HepG2 (cell line): ENCODE measurements around the gene CEP104. TPM values are rescaled to one million over a fixed set of nuclear protein-coding genes. Genes with fewer than 3 reads are reported as not detected.

Source experiments
- AGO1 ChIP-seq: fragments of 200-400 bp; formaldehyde crosslinking; IDR thresholded peaks from 2 replicates; pipeline ENCODE4 v1.6.1; 2017; ENCODE audit warnings: mild to moderate bottlenecking, low read depth, low read length, moderate library complexity; ENCODE audit not compliant: poor library complexity, severe bottlenecking
- AKAP8 ChIP-seq: sonication (generic); formaldehyde crosslinking; IDR thresholded peaks from 2 replicates; pipeline ENCODE4 v1.5.1; 2020; ENCODE audit warnings: mild to moderate bottlenecking, missing genetic modification reagents
- CC2D1A ChIP-seq: sonication (generic); formaldehyde crosslinking; IDR thresholded peaks from 2 replicates; pipeline ENCODE4 v1.8.1; 2023; ENCODE audit warnings: mild to moderate bottlenecking, missing genetic modification reagents
- FOXJ3 ChIP-seq: sonication (generic); formaldehyde crosslinking; IDR thresholded peaks from 2 replicates; pipeline ENCODE4 v1.4.0; 2020; ENCODE audit warnings: missing genetic modification reagents, mild to moderate bottlenecking, borderline replicate concordance
- HHEX ChIP-seq: IDR thresholded peaks from 2 replicates; pipeline ENCODE4 v1.6.1; 2016; ENCODE audit warnings: control low read depth
- HNF1B ChIP-seq: sonication (generic); formaldehyde crosslinking; IDR thresholded peaks from 2 replicates; pipeline ENCODE4 v1.5.1; 2020; ENCODE audit warnings: mild to moderate bottlenecking, moderate library complexity, missing genetic modification reagents
- ISL2 ChIP-seq: sonication (generic); formaldehyde crosslinking; IDR thresholded peaks from 2 replicates; pipeline ENCODE4 v1.5.0; 2020; ENCODE audit warnings: missing genetic modification reagents
- KLF16 ChIP-seq, 2 experiments: sonication (generic) in 1 of 2; formaldehyde crosslinking in 1 of 2; IDR thresholded peaks; 2 replicates each; pipeline versions ENCODE4 v1.6.1 to v1.8.0; 2016 to 2023; ENCODE audit warnings: missing genetic modification reagents in 2 of 2, missing compliant biosample characterization in 1 of 2
- PHF5A ChIP-seq: IDR thresholded peaks from one replicate; pipeline ENCODE4 v1.6.1; 2018; ENCODE audit warnings: low read depth, missing genetic modification reagents; ENCODE audit not compliant: unreplicated experiment
- RBM39 ChIP-seq: fragments of 200-400 bp; formaldehyde crosslinking; IDR thresholded peaks from one replicate; pipeline ENCODE4 v1.6.1; 2018; ENCODE audit warnings: antibody characterized with exemption, mild to moderate bottlenecking, low read depth, low read length; ENCODE audit not compliant: poor library complexity, severe bottlenecking
- STAG1 ChIP-seq: sonication (generic); formaldehyde crosslinking; IDR thresholded peaks from 2 replicates; pipeline ENCODE4 v1.4.0; 2020; ENCODE audit warnings: missing genetic modification reagents
- ZBTB14 ChIP-seq: sonication (generic); formaldehyde crosslinking; IDR thresholded peaks from 2 replicates; pipeline ENCODE4 v1.4.0; 2020; ENCODE audit warnings: missing genetic modification reagents
- ZNF20 ChIP-seq: sonication (generic); formaldehyde crosslinking; IDR thresholded peaks from 2 replicates; pipeline ENCODE4 v1.4.0; 2020; ENCODE audit warnings: mild to moderate bottlenecking, moderate library complexity, missing genetic modification reagents
- ZNF383 ChIP-seq: sonication (generic); formaldehyde crosslinking; IDR thresholded peaks from 2 replicates; pipeline ENCODE4 v1.4.0; 2020; ENCODE audit warnings: missing genetic modification reagents, mild to moderate bottlenecking, borderline replicate concordance
- ZNF687 ChIP-seq: sonication (generic); formaldehyde crosslinking; IDR thresholded peaks from 2 replicates; pipeline ENCODE4 v1.5.1; 2020; ENCODE audit warnings: mild to moderate bottlenecking, missing genetic modification reagents, moderate library complexity
- ZNF703 ChIP-seq: sonication (generic); formaldehyde crosslinking; IDR thresholded peaks from 2 replicates; pipeline ENCODE4 v1.5.1; 2020; ENCODE audit warnings: missing genetic modification reagents, mild to moderate bottlenecking, moderate library complexity, borderline replicate concordance
- ZNF816 ChIP-seq: sonication (generic); formaldehyde crosslinking; IDR thresholded peaks from 2 replicates; pipeline ENCODE4 v1.8.0; 2022; ENCODE audit warnings: missing genetic modification reagents, mild to moderate bottlenecking, borderline replicate concordance
- ZXDC ChIP-seq: sonication (generic); formaldehyde crosslinking; IDR thresholded peaks from 2 replicates; pipeline ENCODE4 v1.5.0; 2020; ENCODE audit warnings: mild to moderate bottlenecking, missing genetic modification reagents
- polyA plus RNA-seq, 8 experiments: library from polyadenylated mRNA; depleted of rRNA in 3 of 8; stranded (reverse) in 7 of 8; unstranded in 1 of 8; fragments of >200 nt; fragmentation: Illumina TruSeq in 4 of 8; extraction: Trizol in 4 of 8; gene quantifications; 2 replicates each; pipeline versions ENCODE4 v1.2.1 to v1.2.3, GENCODE V29; 2011 to 2016; ENCODE audit warnings: low read depth in 4 of 8, missing spikeins in 1 of 8, mixed read lengths in 1 of 8; ENCODE audit not compliant: insufficient read depth in 1 of 8
- total RNA-seq, 5 experiments: library from RNA; depleted of rRNA; stranded (reverse); fragments of >200 nt; fragmentation: Illumina TruSeq; extraction: Trizol; gene quantifications; 2 replicates each; pipeline ENCODE4 v1.2.3, GENCODE V29; 2016; ENCODE audit warnings: low read depth in 1 of 5

Gene CEP104
- total and polyA plus RNA-seq, 2 of the 13 experiments (the other 11 are each of a cell fraction or from before 2014, with no cell fraction given), result 20.4 to 30.1 TPM

GRCh38 chr1:3778590-3779264 is 78.3 kb downstream of the CEP104 start (continued):
- TF ChIP-seq ZNF703, result 0 out of 2 replicates have a peak, but pooled peaks have one; percentile 39
- peak; percentile 43 for TF ChIP-seq RBM39
- no peak for TF ChIP-seq ZXDC (CRISPR knock-in tag)
- TF ChIP-seq KLF16 (CRISPR knock-in tag; IDR thresholded peaks at IDR 0.05), result no peak
- TF ChIP-seq AKAP8 (CRISPR knock-in tag), result peak; percentile 89; the same call in 1 of the 2 replicates
- TF ChIP-seq ZNF20 (CRISPR knock-in tag), result no peak
- TF ChIP-seq STAG1 (CRISPR knock-in tag), result no peak
- TF ChIP-seq ISL2, result no peak
- no peak for TF ChIP-seq HHEX (CRISPR knock-in tag)
- TF ChIP-seq AGO1, result peak; percentile 98
- TF ChIP-seq FOXJ3 (CRISPR knock-in tag), result no peak
- no peak for TF ChIP-seq ZBTB14 (CRISPR knock-in tag)
- no peak for TF ChIP-seq HNF1B (CRISPR knock-in tag)
- no peak for TF ChIP-seq CC2D1A (CRISPR knock-in tag)
- TF ChIP-seq ZNF687 (CRISPR knock-in tag), result peak; percentile 30
- TF ChIP-seq ZNF816 (CRISPR knock-in tag), result no peak
- TF ChIP-seq PHF5A (CRISPR knock-in tag), result no peak
- no peak for TF ChIP-seq ZNF383 (CRISPR knock-in tag)
